GM21360 (cell line): ENCODE measurements around the gene KLHL2.
"Not testable (repeated sequence)": the region's sequence is repeated elsewhere in the genome, so short reads cannot be mapped to it uniquely, and the experiment has no call there.

Source experiments
- ATAC-seq: cut with Tn5 transposase; IDR thresholded peaks from one replicate; pipeline ENCODE4 v1.9.1; 2021; ENCODE audit warnings: mild to moderate bottlenecking, moderate library complexity; ENCODE audit not compliant: unreplicated experiment

Gene KLHL2

GRCh38 chr4:165229490-165230200 lies 22.3 kb downstream of the KLHL2 start:
- not testable (repeated sequence) for ATAC-seq

GRCh38 chr4:165232623-165233433 lies 25.5 kb downstream of the KLHL2 start:
- peak; percentile 73 for ATAC-seq

- no peak for ATAC-seq
Observed at GRCh38 chr4:165234766-165235165, 27.4 kb downstream of the KLHL2 start.

GRCh38 chr4:165236852-165237251 lies 29.5 kb downstream of the KLHL2 start:
- ATAC-seq, result not testable (repeated sequence)

- peak; percentile 57 for ATAC-seq
Observed at GRCh38 chr4:165238041-165238640, 30.8 kb downstream of the KLHL2 start.

GRCh38 chr4:165240761-165241160 lies 33.4 kb downstream of the KLHL2 start:
- ATAC-seq, result not testable (repeated sequence)

GRCh38 chr4:165244148-165244547 lies 36.8 kb downstream of the KLHL2 start:
- not testable (repeated sequence) for ATAC-seq

- not testable (repeated sequence) for ATAC-seq
Observed at GRCh38 chr4:165244587-165245186, 37.3 kb downstream of the KLHL2 start.

- no peak for ATAC-seq
Observed at GRCh38 chr4:165248102-165248501, 40.7 kb downstream of the KLHL2 start.

GRCh38 chr4:165248904-165249303 lies 41.5 kb downstream of the KLHL2 start:
- ATAC-seq, result not testable (repeated sequence)

- not testable (repeated sequence) for ATAC-seq
Observed at GRCh38 chr4:165254771-165255170, 47.4 kb downstream of the KLHL2 start.

- peak; percentile 100 for ATAC-seq
Observed at GRCh38 chr4:165255439-165255838, 48.1 kb downstream of the KLHL2 start.

GRCh38 chr4:165256074-165256659 lies 48.8 kb downstream of the KLHL2 start:
- not testable (repeated sequence) for ATAC-seq

GRCh38 chr4:165259776-165260175 lies 52.4 kb downstream of the KLHL2 start:
- ATAC-seq, result not testable (repeated sequence)

- not testable (repeated sequence) for ATAC-seq
Observed at GRCh38 chr4:165262306-165262705, 54.9 kb downstream of the KLHL2 start.

- ATAC-seq, result not testable (repeated sequence)
Observed at GRCh38 chr4:165263466-165263865, 56.1 kb downstream of the KLHL2 start.

GRCh38 chr4:165269931-165270330 lies 62.6 kb downstream of the KLHL2 start:
- ATAC-seq, result not testable (repeated sequence)

GRCh38 chr4:165273443-165273842 lies 66.1 kb downstream of the KLHL2 start:
- ATAC-seq, result not testable (repeated sequence)

- ATAC-seq, result peak; percentile 66
Observed at GRCh38 chr4:165275357-165275756, 68.0 kb downstream of the KLHL2 start.

- not testable (repeated sequence) for ATAC-seq
Observed at GRCh38 chr4:165279531-165279930, 72.2 kb downstream of the KLHL2 start.

GRCh38 chr4:165284697-165285096 lies 77.3 kb downstream of the KLHL2 start:
- not testable (repeated sequence) for ATAC-seq
